OCI-LY1 (cell line): ENCODE data around the gene PHF2.

ENCODE experiments used
- EZH2 ChIP-seq: fragments of 200-600 bp; sonication (generic), shearing (Covaris generic); IDR thresholded peaks from 2 replicates; pipeline ENCODE4 v1.8.0; 2017; ENCODE audit warnings: borderline replicate concordance, mixed run types, mild to moderate bottlenecking, antibody characterized with exemption, low read length, moderate library complexity, mixed read lengths
- TF ChIP-seq, protein P1 (sequence below): fragments of 200-600 bp; sonication (generic), shearing (Covaris generic); IDR thresholded peaks from 2 replicates; pipeline ENCODE4 v1.5.1; 2017; ENCODE audit warnings: mild to moderate bottlenecking, antibody characterized with exemption, low read length, moderate library complexity, mixed read lengths

DNA sequence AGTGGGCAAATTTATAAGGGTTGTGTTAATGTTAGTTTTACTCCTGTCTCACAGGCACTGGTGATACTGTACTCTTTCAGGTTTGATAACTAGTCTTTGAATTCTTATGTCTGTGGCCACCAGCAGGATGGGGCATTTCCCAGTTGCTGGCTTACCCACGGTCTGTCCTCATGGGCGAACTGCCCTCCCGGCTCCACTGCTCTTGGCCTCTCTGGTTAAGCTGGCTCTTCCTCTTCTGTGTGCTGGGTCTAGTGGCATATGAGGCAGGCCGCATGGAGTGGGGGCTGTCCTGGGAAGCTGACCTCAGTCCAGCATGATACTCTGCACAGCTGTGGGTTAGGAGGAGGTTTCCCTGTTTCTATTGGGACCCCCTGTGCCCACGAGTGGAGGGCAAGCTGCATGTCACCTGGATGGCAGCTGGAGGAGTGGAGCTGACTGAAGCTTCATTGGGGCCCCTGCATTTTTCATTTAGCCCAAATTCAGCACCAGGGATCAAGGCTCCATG, 19.5 kb downstream of the PHF2 start:
- TF ChIP-seq, protein P1, sequence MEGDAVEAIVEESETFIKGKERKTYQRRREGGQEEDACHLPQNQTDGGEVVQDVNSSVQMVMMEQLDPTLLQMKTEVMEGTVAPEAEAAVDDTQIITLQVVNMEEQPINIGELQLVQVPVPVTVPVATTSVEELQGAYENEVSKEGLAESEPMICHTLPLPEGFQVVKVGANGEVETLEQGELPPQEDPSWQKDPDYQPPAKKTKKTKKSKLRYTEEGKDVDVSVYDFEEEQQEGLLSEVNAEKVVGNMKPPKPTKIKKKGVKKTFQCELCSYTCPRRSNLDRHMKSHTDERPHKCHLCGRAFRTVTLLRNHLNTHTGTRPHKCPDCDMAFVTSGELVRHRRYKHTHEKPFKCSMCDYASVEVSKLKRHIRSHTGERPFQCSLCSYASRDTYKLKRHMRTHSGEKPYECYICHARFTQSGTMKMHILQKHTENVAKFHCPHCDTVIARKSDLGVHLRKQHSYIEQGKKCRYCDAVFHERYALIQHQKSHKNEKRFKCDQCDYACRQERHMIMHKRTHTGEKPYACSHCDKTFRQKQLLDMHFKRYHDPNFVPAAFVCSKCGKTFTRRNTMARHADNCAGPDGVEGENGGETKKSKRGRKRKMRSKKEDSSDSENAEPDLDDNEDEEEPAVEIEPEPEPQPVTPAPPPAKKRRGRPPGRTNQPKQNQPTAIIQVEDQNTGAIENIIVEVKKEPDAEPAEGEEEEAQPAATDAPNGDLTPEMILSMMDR = no peak
- TF ChIP-seq EZH2 = no peak
